H9 (cell line): ENCODE results near the gene NIPAL1. TPM values are rescaled to one million over a fixed set of nuclear protein-coding genes. Genes with fewer than 3 reads are reported as not detected.

ENCODE experiments used
- DNase-seq: peaks from one replicate; pipeline ENCODE4 v3.0.0-alpha.2; 2017
- H2AFZ ChIP-seq: one replicate; pipeline ENCODE4 v1.6.1; 2013; ENCODE audit warnings: mild to moderate bottlenecking, low read length, control low read depth, moderate library complexity
- H2AK5ac ChIP-seq: 2 replicates; pipeline ENCODE4 v1.6.1; 2013; ENCODE audit warnings: low read length, control low read depth, mixed read lengths; ENCODE audit not compliant: insufficient read length
- H2BK120ac ChIP-seq: one replicate; pipeline ENCODE4 v1.6.1; 2013; ENCODE audit warnings: low read depth, mild to moderate bottlenecking, low read length, control low read depth, inconsistent platforms; ENCODE audit not compliant: poor library complexity, severe bottlenecking
- H2BK12ac ChIP-seq: 2 replicates; pipeline ENCODE4 v1.6.1; 2013; ENCODE audit warnings: low read length, control low read depth, mixed read lengths, low read depth; ENCODE audit not compliant: insufficient read length
- H2BK15ac ChIP-seq: 2 replicates; pipeline ENCODE4 v1.6.1; 2013; ENCODE audit warnings: low read depth, low read length, control low read depth
- H2BK20ac ChIP-seq: one replicate; pipeline ENCODE4 v1.6.1; 2013; ENCODE audit warnings: low read depth, mild to moderate bottlenecking, low read length, control low read depth, inconsistent platforms; ENCODE audit not compliant: poor library complexity, severe bottlenecking
- H2BK5ac ChIP-seq: 2 replicates; pipeline ENCODE4 v1.6.1; 2013; ENCODE audit warnings: low read length, control low read depth, mixed read lengths; ENCODE audit not compliant: insufficient read length
- H3K14ac ChIP-seq: 2 replicates; pipeline ENCODE4 v1.6.1; 2013; ENCODE audit warnings: low read length, control low read depth; ENCODE audit not compliant: insufficient read depth
- H3K18ac ChIP-seq: 2 replicates; pipeline ENCODE4 v1.6.1; 2013; ENCODE audit warnings: low read depth, mild to moderate bottlenecking, mixed read lengths, low read length, control low read depth; ENCODE audit not compliant: insufficient read length
- H3K23ac ChIP-seq: 2 replicates; pipeline ENCODE4 v1.6.1; 2013; ENCODE audit warnings: low read length, control low read depth, mixed read lengths, low read depth; ENCODE audit not compliant: insufficient read length
- H3K23me2 ChIP-seq: 2 replicates; pipeline ENCODE4 v1.6.1; 2013; ENCODE audit warnings: low read depth, mild to moderate bottlenecking, mixed read lengths, low read length, control low read depth; ENCODE audit not compliant: insufficient read length, poor library complexity, severe bottlenecking
- H3K27ac ChIP-seq: 2 replicates; pipeline ENCODE4 v1.5.1; 2013; ENCODE audit warnings: low read length, control low read depth, mixed read lengths, low read depth; ENCODE audit not compliant: insufficient read length
- H3K27me3 ChIP-seq: 2 replicates; pipeline ENCODE4 v1.6.1; 2013; ENCODE audit warnings: low read length, control low read depth, inconsistent platforms; ENCODE audit not compliant: insufficient read depth
- H3K4ac ChIP-seq: 2 replicates; pipeline ENCODE4 v1.6.1; 2013; ENCODE audit warnings: low read depth, mild to moderate bottlenecking, control low read depth, inconsistent platforms, low read length, moderate library complexity
- H3K4me1 ChIP-seq: 2 replicates; pipeline ENCODE4 v1.6.1; 2013; ENCODE audit warnings: low read length, control low read depth, inconsistent platforms; ENCODE audit not compliant: insufficient read depth
- H3K4me2 ChIP-seq: 2 replicates; pipeline ENCODE4 v1.6.1; 2013; ENCODE audit warnings: low read length, control low read depth, mixed read lengths; ENCODE audit not compliant: insufficient read length, insufficient read depth
- H3K56ac ChIP-seq: 2 replicates; pipeline ENCODE4 v1.6.1; 2013; ENCODE audit warnings: low read depth, mild to moderate bottlenecking, mixed read lengths, low read length, control low read depth; ENCODE audit not compliant: insufficient read length
- H3K79me1 ChIP-seq: 2 replicates; pipeline ENCODE4 v1.6.1; 2013; ENCODE audit warnings: low read depth, mild to moderate bottlenecking, moderate library complexity, low read length, control low read depth, inconsistent platforms; ENCODE audit not compliant: insufficient read depth, poor library complexity, severe bottlenecking
- H3K79me2 ChIP-seq: 2 replicates; pipeline ENCODE4 v1.6.1; 2013; ENCODE audit warnings: low read length, control low read depth, inconsistent platforms; ENCODE audit not compliant: insufficient read depth
- H3K9ac ChIP-seq: 2 replicates; pipeline ENCODE4 v1.6.1; 2013; ENCODE audit warnings: low read length, control low read depth, mixed read lengths; ENCODE audit not compliant: insufficient read length; ENCODE audit errors: extremely low read depth
- H3K9me3 ChIP-seq: one replicate; pipeline ENCODE4 v1.6.1; 2013; ENCODE audit warnings: low read depth, low read length, inconsistent platforms; ENCODE audit not compliant: control insufficient read depth
- H3T11ph ChIP-seq: one replicate; pipeline ENCODE4 v1.6.1; 2013; ENCODE audit warnings: mild to moderate bottlenecking, low read length, control low read depth, inconsistent platforms
- H4K20me1 ChIP-seq: one replicate; pipeline ENCODE4 v1.6.1; 2013; ENCODE audit not compliant: control insufficient read depth, insufficient read length, insufficient read depth
- H4K5ac ChIP-seq: 2 replicates; pipeline ENCODE4 v1.6.1; 2013; ENCODE audit warnings: low read depth, mild to moderate bottlenecking, mixed read lengths, low read length, control low read depth; ENCODE audit not compliant: insufficient read length
- H4K8ac ChIP-seq: replicated peaks from 2 replicates; pipeline ENCODE4 v1.6.1; 2013; ENCODE audit warnings: low read length, control low read depth, mixed read lengths, low read depth; ENCODE audit not compliant: insufficient read length
- H4K91ac ChIP-seq: 2 replicates; pipeline ENCODE4 v1.6.1; 2013; ENCODE audit warnings: low read depth, mild to moderate bottlenecking, moderate library complexity, mixed read lengths, low read length, control low read depth; ENCODE audit not compliant: insufficient read length
- H3K27ac Mint-ChIP-seq, 3 experiments: 2 replicates in 2 of 3; 3 replicates in 1 of 3; pipeline ENCODE4 v1.8.0; 2020 to 2021; ENCODE audit warnings: mixed read lengths in 3 of 3, mild to moderate bottlenecking in 1 of 3, moderate library complexity in 1 of 3
- H3K27me3 Mint-ChIP-seq: 2 replicates; pipeline ENCODE4 v1.8.0; 2021; ENCODE audit warnings: low read depth, mild to moderate bottlenecking, moderate library complexity, mixed read lengths
- H3K36me3 Mint-ChIP-seq, 3 experiments: 2 replicates in 2 of 3; 3 replicates in 1 of 3; pipeline ENCODE4 v1.8.0; 2020 to 2021; ENCODE audit warnings: low read depth in 3 of 3, mixed read lengths in 3 of 3; ENCODE audit not compliant: insufficient read depth in 1 of 3
- H3K4me1 Mint-ChIP-seq, 2 experiments: 2 replicates each; pipeline ENCODE4 v1.8.0; 2020; ENCODE audit warnings: mixed read lengths in 2 of 2
- H3K4me3 Mint-ChIP-seq, 2 experiments: 2 replicates in 1 of 2; 3 replicates in 1 of 2; pipeline ENCODE4 v1.8.0; 2020 to 2021; ENCODE audit warnings: mild to moderate bottlenecking in 2 of 2, mixed read lengths in 2 of 2, moderate library complexity in 1 of 2
- H3K9me3 Mint-ChIP-seq, 2 experiments: 2 replicates in 1 of 2; 3 replicates in 1 of 2; pipeline ENCODE4 v1.8.0; 2020; ENCODE audit warnings: mild to moderate bottlenecking in 2 of 2, mixed read lengths in 2 of 2, moderate library complexity in 1 of 2
- CTCF ChIP-seq: fragments of 200-600 bp; sonication (generic); conservative IDR thresholded peaks from 3 replicates; pipeline ENCODE4 v1.8.0; 2021; ENCODE audit warnings: antibody characterized with exemption, mild to moderate bottlenecking
- WGBS: extraction: QIAGEN DNeasy Blood & Tissue Kit; methylation state at CpG from one replicate; pipeline ENCODE4 v1.1.7; 2013; ENCODE audit warnings: missing lambda C conversion rate, low lambda C conversion rate, mixed read lengths; ENCODE audit not compliant: insufficient read length; ENCODE audit errors: extremely low coverage; 5-methylcytosine and 5-hydroxymethylcytosine counted together
- total RNA-seq: library from RNA; stranded (reverse); gene quantifications from 2 replicates; pipeline ENCODE4 v1.2.1, GENCODE V29; 2021

The NIPAL1 gene
- total RNA-seq, 1 experiment from 2014 or later, result 16.9 TPM

- Histone ChIP-seq H3K14ac (no peak overlapping the region), H2BK12ac (no peak overlapping the region), H3K18ac (no peak overlapping the region), H4K91ac (no peak overlapping the region), H4K5ac (no peak overlapping the region), H2BK15ac (no peak overlapping the region), H2BK20ac (no peak overlapping the region), H3K23ac (no peak overlapping the region), H2BK5ac (no peak overlapping the region), H3K79me1 (no peaks in the 10 kb centered on the region), H3K4me1 (no peaks in the 10 kb centered on the region), H3K56ac (no peak overlapping the region), H2BK120ac (no peak overlapping the region), H4K8ac (no peak overlapping the region), H3K9ac (no peak overlapping the region), H3K27ac (no peak overlapping the region), H3K79me2 (no peaks in the 10 kb centered on the region), H3K23me2 (peaks cover 9% of the 10 kb centered on the region), H3T11ph (no peak overlapping the region), H3K27me3 (no peaks in the 10 kb centered on the region), H4K20me1 (no peaks in the 10 kb centered on the region), H3K4me2 (peak overlapping the region; percentile 94), H2AK5ac (no peak overlapping the region), H3K9me3 (no peaks in the 10 kb centered on the region), H2AFZ (no peak overlapping the region), H3K4ac (no peak overlapping the region)
- H3K9me3 Mint-ChIP-seq, result peaks cover 18 to 19% of the 10 kb centered on the region in 2 experiments
- WGBS, result no CpG with 5 or more reads among the region's 4 CpGs
- no peak overlapping the region for H3K27ac Mint-ChIP-seq
- no peak for DNase-seq
- H3K4me1 Mint-ChIP-seq, result peaks cover 56 to 63% of the 10 kb centered on the region in 2 experiments
- peak overlapping the region in 1 of 2 experiments; percentile 90; a peak in 1 of 5 replicates for H3K4me3 Mint-ChIP-seq
- peaks cover 10 to 31% (median 17%) of the 10 kb centered on the region in 3 experiments for H3K36me3 Mint-ChIP-seq
- peaks cover 15% of the 10 kb centered on the region for H3K27me3 Mint-ChIP-seq
- no peak for TF ChIP-seq CTCF
Observed at GRCh38 chr4:48015216-48015615, 1.4 kb upstream of the NIPAL1 start.
